ENCODE measurements around the gene BOLA1. TPM values are rescaled to one million over a fixed set of nuclear protein-coding genes. Genes with fewer than 3 reads are reported as not detected.

The BOLA1 gene
- total RNA-seq, 1 donor from 2014 or later, result 17.9 TPM

DNA sequence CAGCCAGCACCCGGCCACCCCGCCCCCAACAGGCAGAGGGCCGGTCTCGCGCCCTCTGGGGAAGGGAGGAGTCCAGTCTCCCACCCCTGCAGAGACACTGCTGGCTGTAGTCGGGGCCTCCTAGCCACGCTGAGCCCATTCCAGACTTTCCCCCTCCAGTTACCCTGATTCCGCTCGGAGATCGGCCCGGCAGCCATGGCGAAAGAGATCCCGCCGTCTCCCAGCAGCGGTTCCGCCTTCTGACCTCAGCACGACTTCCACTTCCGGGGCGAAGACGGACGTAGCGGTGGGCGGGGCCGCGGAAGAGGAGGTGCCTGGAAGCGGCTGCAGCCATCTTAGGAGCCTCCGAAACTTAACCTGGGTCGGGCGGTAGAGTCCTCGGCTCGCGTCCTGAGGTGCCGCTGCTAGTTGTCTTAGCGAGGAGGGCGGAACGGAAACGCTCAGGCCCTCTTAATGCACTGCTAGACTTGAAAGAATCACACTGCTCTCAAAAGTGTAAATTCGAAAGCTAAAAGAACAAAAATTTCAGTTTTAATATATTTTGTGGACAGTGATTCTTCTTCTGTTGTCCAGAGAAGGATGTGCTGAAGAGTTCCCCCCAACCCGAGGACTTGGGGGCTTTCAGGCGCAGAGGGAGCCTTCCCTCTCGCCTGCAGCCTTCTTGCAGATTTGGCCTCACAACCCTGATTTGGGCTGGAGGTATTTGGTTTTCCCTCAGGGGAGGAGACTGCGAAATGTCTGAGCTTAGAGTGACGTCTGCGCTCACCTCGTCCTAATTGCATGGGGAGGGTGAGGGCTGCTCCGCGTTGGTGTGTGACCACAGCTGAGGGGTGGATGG is 28.4 kb downstream of the BOLA1 start, which contains the start of gene SF3B4:
Gene SF3B4 (minus strand): TSS at position 241 of the 838 bp plus-strand sequence. CDS start 44 bp downstream, at position 197.
- intact Hi-C loops (cut with micrococcal nuclease), result loop anchor here (1.0 kb wide), 3 partner anchors 12 to 39 kb away; partner anchors contain the start of gene BOLA1

- intact Hi-C loops (cut with micrococcal nuclease), result loop anchor here (1.0 kb wide), 2 partner anchors 11 to 40 kb away; no protein-coding TSS in a partner anchor
Observed at GRCh38 chr1:149928401-149928724, 29.0 kb downstream of the BOLA1 start.

- intact Hi-C loops (cut with micrococcal nuclease), result no loop called here
Observed at GRCh38 chr1:149929856-149930255, 30.5 kb downstream of the BOLA1 start.

DNA sequence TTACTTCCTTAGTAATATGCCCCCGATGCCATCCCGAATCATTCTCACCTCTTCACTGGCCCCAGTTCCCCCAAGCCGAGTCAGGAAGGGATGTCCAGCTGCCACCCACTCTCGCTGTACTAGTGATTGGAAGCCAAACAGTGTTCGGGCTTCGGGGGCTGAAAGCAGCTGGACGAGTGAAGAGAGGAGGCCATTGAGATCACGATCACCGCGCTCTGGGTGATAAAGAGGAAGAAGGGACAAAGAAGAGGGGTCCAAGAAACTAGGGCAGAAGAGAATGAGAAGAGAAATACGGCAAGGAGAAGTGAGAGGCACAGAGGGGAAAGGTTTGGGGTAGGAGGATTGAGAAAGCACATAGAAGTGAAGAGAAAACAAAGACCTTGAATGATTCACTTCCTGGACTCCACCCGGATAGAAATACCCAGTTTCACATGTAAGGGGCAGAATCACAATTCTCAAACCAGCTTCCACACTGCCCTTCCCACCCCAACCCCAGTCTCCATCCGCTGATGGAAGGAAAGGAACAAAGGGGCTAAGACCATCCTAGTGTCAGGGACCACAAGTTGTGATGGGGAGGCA is 31.9 kb downstream of the BOLA1 start:
- intact Hi-C loops (cut with micrococcal nuclease), result no loop called here

DNA sequence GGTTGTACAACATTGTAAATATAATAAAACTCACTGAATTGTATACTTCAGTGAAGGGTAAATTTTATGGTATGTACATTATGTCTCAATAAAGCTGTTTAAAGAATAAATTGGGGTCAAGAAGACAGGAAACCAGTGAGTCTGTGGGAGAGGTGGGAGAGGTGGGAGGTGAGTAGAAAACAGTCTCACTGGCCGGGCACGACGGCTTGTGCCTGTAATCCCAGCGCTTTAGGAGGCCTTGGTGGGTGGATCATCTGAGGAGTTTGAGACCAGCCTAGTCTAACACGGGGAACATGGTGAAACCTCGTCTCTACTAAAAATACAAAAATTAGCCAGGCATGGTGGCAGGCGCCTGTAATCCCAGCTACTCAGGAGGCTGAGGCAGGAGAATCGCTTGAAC is 33.1 kb downstream of the BOLA1 start:
- intact Hi-C loops (cut with micrococcal nuclease), result no loop called here

GRCh38 chr1:149933208-149933607 is 33.8 kb downstream of the BOLA1 start:
- intact Hi-C loops (cut with micrococcal nuclease), result no loop called here

DNA sequence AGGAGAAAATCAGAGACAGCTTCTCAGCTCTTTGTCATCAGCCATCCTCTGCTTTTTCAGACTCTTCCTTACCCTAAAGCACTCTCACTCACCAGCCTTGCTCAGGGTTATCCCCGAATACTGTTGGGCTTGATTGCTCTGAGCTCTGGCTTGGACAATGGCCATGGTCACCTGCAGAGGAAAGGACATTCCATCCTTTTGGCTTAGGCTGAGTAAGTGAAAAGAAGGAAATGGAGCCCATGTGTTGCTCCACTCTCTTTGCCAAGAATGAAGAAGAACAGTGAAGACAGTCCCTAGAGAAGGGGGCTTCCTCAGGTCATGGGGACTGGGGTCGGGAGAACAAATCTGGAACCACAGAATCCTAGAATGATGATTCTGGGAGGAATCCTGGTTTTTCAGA is 35.0 kb downstream of the BOLA1 start:
- intact Hi-C loops (cut with micrococcal nuclease), result no loop called here

DNA sequence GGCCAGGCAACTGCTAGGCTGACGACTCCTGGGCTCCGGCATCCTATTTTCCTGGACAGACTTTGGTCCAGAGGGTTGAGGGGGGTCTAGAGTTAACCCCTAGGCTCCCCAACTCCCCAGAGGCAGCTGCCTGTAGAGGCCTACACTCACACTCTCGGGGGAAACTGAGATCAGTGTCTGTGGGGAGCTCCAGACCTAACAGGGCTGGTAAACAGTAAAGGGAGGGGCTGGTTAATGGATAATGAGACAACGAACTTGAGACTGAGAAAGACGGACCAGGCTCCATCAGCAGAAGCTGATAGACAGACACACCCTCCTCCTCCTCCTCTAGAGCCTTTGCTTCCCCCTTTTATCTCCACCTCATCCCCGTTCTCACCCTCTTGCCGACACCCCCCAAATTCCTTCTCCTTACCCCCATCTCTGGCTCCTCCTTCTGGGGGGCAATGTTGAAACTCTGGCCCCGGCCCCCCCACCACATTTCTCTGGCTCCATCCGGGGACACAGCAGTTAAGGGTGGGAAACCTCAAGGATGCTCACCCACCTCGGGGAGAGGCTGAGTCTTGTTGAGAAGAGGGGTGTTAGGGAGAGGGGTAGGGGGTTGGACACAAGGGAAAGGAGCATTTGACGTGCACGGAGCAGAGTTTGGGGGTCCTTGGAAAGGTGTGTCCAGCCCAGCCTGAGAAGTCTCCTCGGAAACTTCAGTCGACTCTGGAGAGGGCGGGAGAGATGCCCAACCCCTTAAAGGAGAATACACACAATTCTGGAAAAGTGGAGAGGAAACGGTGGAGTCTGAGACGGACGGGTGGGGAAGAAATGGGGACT is 37.0 kb downstream of the BOLA1 start, which contains the start of gene MTMR11:
Gene MTMR11 (minus strand): TSS at position 710 of the 822 bp plus-strand sequence. CDS start 232 bp downstream, at position 478.
- intact Hi-C loops (cut with micrococcal nuclease), result no loop called here

DNA sequence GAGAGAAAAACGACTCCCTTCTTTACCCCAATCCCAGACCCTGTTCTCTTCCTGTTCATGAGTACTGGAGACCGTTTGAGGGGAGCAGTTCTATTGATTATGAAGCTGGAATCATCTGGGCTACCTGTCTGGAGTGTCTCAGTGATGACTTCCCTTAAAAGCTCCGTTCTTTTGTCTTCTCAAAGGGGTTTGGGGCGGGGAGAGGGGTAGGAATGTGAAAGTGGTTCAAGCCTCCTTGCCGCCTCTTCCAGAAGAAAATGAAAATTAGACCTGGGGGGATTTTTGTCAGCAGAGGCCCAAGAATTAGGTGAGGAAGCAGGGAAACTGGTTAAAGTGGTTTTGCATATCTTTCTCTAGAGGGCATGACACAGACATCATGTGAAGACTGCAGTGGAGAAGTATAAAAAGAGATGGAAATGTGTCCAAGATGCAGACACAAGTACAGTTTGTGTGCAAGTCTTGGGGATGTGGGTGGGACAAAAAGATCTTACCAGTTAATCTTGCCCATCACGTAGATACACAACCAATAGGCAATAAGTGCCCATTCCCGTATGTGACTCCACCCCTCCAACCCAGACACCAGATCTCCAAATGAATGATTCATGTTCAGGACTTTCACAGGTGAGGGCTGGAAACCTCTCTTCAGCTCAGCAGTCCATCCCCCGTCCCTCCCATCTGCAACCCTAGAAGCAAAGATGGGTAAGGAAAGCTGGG is 37.8 kb downstream of the BOLA1 start:
- intact Hi-C loops (cut with micrococcal nuclease), result no loop called here

GRCh38 chr1:149937759-149938158 is 38.4 kb downstream of the BOLA1 start:
- intact Hi-C loops (cut with micrococcal nuclease), result no loop called here

DNA sequence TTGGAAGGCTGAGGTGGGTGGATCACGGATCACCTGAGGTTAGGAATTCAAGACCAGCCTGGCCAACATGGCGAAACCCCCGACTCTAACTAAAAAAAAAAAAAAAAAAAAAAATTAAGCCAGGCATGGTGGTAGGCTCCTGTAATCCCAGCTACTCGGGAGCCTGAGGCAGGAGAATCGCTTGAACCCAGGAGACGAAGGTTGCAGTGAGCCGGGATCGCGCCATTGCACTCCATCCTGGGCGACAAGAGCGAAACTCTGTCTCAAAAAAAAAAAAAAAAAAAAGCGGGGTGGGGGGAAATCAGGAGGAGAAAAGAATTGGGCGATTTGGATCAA is 39.3 kb downstream of the BOLA1 start:
- intact Hi-C loops (cut with micrococcal nuclease), result loop anchor here (1.0 kb wide), 1 partner anchor 10 kb away; no protein-coding TSS in a partner anchor

- intact Hi-C loops (cut with micrococcal nuclease), result no loop called here
Observed at GRCh38 chr1:149940427-149940826, 41.1 kb downstream of the BOLA1 start.

GRCh38 chr1:149942207-149942606 is 42.8 kb downstream of the BOLA1 start:
- intact Hi-C loops (cut with micrococcal nuclease), result no loop called here

GRCh38 chr1:149942885-149943284 is 43.5 kb downstream of the BOLA1 start:
- intact Hi-C loops (cut with micrococcal nuclease), result no loop called here

DNA sequence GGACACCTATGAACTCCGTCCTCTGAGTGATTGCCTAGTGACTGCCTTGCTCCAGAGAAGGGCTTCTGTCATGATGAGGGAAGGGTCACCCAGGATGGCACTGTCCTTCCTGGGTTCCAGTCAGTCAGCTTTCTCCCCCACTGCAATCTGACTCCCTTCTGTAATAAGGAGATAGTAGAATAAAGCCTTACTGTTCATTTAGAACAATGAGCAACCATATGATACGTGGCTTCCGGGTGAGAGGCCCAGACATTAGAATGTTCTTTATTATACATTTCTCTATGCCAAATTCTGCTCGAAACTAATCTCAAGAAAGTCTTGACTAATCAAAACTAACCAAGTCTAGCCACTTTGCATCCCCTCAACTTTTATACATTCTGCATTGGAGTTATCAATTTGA is 45.8 kb downstream of the BOLA1 start:
- intact Hi-C loops (cut with micrococcal nuclease), result no loop called here

DNA sequence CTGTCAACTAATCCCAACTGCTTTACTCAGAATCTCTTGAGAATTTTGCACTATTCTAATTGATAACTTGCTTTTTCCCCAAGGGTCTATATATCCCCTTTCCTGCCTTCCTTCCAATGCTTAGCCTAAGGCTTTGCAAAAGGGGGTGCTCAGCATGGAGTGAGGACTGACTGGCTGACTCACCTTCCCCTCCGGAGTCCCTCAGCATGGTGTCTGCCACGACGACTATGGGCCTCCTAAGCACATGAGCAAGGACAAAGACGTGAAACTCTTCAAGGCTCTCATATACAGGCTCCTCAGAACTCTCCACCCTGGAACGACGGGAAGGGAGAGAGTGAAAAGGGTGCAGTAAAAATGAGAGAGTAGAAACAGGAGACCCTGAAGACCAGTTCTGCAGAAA is 50.5 kb downstream of the BOLA1 start:
- intact Hi-C loops (cut with micrococcal nuclease), result no loop called here

Other genes starting within 250 kb of the BOLA1 start
- gene FCGR1A, start 116.9 kb upstream of the BOLA1 start, total RNA-seq, result not detected in 2 replicates
- 16.0 and 17.5 TPM in 2 replicates for gene SV2A, start 18.3 kb downstream of the BOLA1 start, total RNA-seq
- 107 and 114 TPM in 2 replicates for gene SF3B4, start 28.2 kb downstream of the BOLA1 start, total RNA-seq
- gene MTMR11, start 37.3 kb downstream of the BOLA1 start, total RNA-seq, result 5.4 and 6.8 TPM in 2 replicates
- 9.0 and 11.9 TPM in 2 replicates for gene OTUD7B, start 111.2 kb downstream of the BOLA1 start, total RNA-seq
- 29.6 and 32.7 TPM in 2 replicates for gene VPS45, start 168.2 kb downstream of the BOLA1 start, total RNA-seq